OCI-LY1 (cell line): ENCODE data around the gene AGPAT2.

Source experiments
- H2AFZ ChIP-seq: fragments of 200-600 bp; sonication (generic), shearing (Covaris generic); 2 replicates; pipeline ENCODE4 v1.6.0; 2014; ENCODE audit warnings: antibody characterized with exemption, mild to moderate bottlenecking, low read length
- H3F3A ChIP-seq: fragments of 200-600 bp; sonication (generic), shearing (Covaris generic); 2 replicates; pipeline ENCODE4 v1.6.0; 2014; ENCODE audit warnings: mild to moderate bottlenecking, antibody characterized with exemption, low read length, moderate library complexity; ENCODE audit not compliant: insufficient read depth
- H3K27ac ChIP-seq: fragments of 200-600 bp; sonication (generic); 2 replicates; pipeline ENCODE4 v1.5.1; 2014; ENCODE audit warnings: low read length, mixed run types, mild to moderate bottlenecking, low read depth; ENCODE audit not compliant: poor library complexity, severe bottlenecking
- H3K27me3 ChIP-seq: fragments of 200-600 bp; sonication (generic); 2 replicates; pipeline ENCODE4 v1.6.0; 2014; ENCODE audit warnings: antibody characterized with exemption, mild to moderate bottlenecking, low read length, moderate library complexity; ENCODE audit not compliant: insufficient read depth
- H3K36me3 ChIP-seq: fragments of 200-600 bp; sonication (generic); 2 replicates; pipeline ENCODE4 v1.6.1; 2014; ENCODE audit warnings: mild to moderate bottlenecking, antibody characterized with exemption, low read length, moderate library complexity, mixed read lengths; ENCODE audit not compliant: insufficient read depth
- H3K4me1 ChIP-seq: fragments of 200-600 bp; sonication (generic); 2 replicates; pipeline ENCODE4 v1.5.1; 2014; ENCODE audit warnings: mild to moderate bottlenecking, low read length, moderate library complexity; ENCODE audit not compliant: insufficient read depth, severe bottlenecking
- H3K4me2 ChIP-seq: fragments of 200-600 bp; sonication (generic), shearing (Covaris generic); 2 replicates; pipeline ENCODE4 v1.6.1; 2014; ENCODE audit warnings: low read length
- H3K4me3 ChIP-seq: fragments of 200-600 bp; sonication (generic); 2 replicates; pipeline ENCODE4 v1.5.1; 2014; ENCODE audit warnings: low read length, low read depth, mild to moderate bottlenecking, mixed read lengths; ENCODE audit not compliant: poor library complexity, severe bottlenecking
- H3K79me2 ChIP-seq: fragments of 200-600 bp; shearing (Covaris generic); 2 replicates; pipeline ENCODE4 v1.6.1; 2016; ENCODE audit warnings: mixed run types, low read length, mixed read lengths; ENCODE audit not compliant: insufficient read depth
- H3K9ac ChIP-seq: fragments of 200-600 bp; sonication (generic), shearing (Covaris generic); 2 replicates; pipeline ENCODE4 v1.6.1; 2014; ENCODE audit warnings: mild to moderate bottlenecking, low read length, mixed read lengths
- H3K9me2 ChIP-seq: fragments of 200-600 bp; sonication (generic), shearing (Covaris generic); 2 replicates; pipeline ENCODE4 v1.6.1; 2014; ENCODE audit warnings: low read depth, mild to moderate bottlenecking, low read length, mixed read lengths
- H3K9me3 ChIP-seq: fragments of 200-600 bp; shearing (Covaris generic); 2 replicates; pipeline ENCODE4 v1.6.1; 2014; ENCODE audit warnings: low read length, mixed read lengths
- H4K20me1 ChIP-seq: fragments of 200-600 bp; sonication (generic), shearing (Covaris generic); 2 replicates; pipeline ENCODE4 v1.6.0; 2016; ENCODE audit warnings: mild to moderate bottlenecking, low read length; ENCODE audit not compliant: insufficient read depth
- CTCF ChIP-seq: fragments of 200-600 bp; sonication (generic), shearing (Covaris generic); IDR thresholded peaks from 2 replicates; pipeline ENCODE4 v1.5.1; 2017; ENCODE audit warnings: mild to moderate bottlenecking, antibody characterized with exemption, low read length, moderate library complexity, mixed read lengths
- EZH2 ChIP-seq: fragments of 200-600 bp; sonication (generic), shearing (Covaris generic); IDR thresholded peaks from 2 replicates; pipeline ENCODE4 v1.8.0; 2017; ENCODE audit warnings: borderline replicate concordance, mixed run types, mild to moderate bottlenecking, antibody characterized with exemption, low read length, moderate library complexity, mixed read lengths

The AGPAT2 gene

GRCh38 chr9:136626066-136626725 lies 61.1 kb downstream of the AGPAT2 start:
- Histone ChIP-seq H3K9ac (no peak overlapping the region), H3K4me2 (no peak overlapping the region), H3K27me3 (peaks cover 3% of the 10 kb centered on the region; the same call in 1 of the 2 replicates), H3K4me3 (no peak overlapping the region), H3K27ac (no peak overlapping the region), H3K9me3 (no peaks in the 10 kb centered on the region), H3K9me2 (no peaks in the 10 kb centered on the region), H3K36me3 (no peaks in the 10 kb centered on the region), H2AFZ (no peak overlapping the region), H3K79me2 (no peaks in the 10 kb centered on the region), H4K20me1 (no peaks in the 10 kb centered on the region), H3K4me1 (no peaks in the 10 kb centered on the region), H3F3A (no peaks in the 10 kb centered on the region)
- TF ChIP-seq EZH2 (no peak), CTCF (no peak)

GRCh38 chr9:136625101-136626065 lies 61.9 kb downstream of the AGPAT2 start:
- Histone ChIP-seq H3K27ac (no peak overlapping the region), H2AFZ (no peak overlapping the region)
- TF ChIP-seq CTCF = no peak
- TF ChIP-seq EZH2 = no peak

GRCh38 chr9:136624184-136624951 lies 62.9 kb downstream of the AGPAT2 start:
- Histone ChIP-seq H3K79me2 (no peaks in the 10 kb centered on the region), H3K4me1 (no peaks in the 10 kb centered on the region), H4K20me1 (no peaks in the 10 kb centered on the region), H3K27me3 (peaks cover 3% of the 10 kb centered on the region; the same call in 1 of the 2 replicates), H3K9me2 (no peaks in the 10 kb centered on the region), H3F3A (no peaks in the 10 kb centered on the region), H2AFZ (no peak overlapping the region), H3K4me3 (no peak overlapping the region), H3K27ac (no peak overlapping the region), H3K36me3 (no peaks in the 10 kb centered on the region), H3K9me3 (no peaks in the 10 kb centered on the region), H3K9ac (no peak overlapping the region), H3K4me2 (no peak overlapping the region)
- no peak for TF ChIP-seq EZH2
- no peak for TF ChIP-seq CTCF

More at GRCh38 chr9:136625101-136626065, 61.9 kb downstream of the AGPAT2 start:
- H3K4me3 ChIP-seq = no peak overlapping the region
- H3K4me2 ChIP-seq = no peak overlapping the region
- peaks cover 3% of the 10 kb centered on the region; the same call in 1 of the 2 replicates for H3K27me3 ChIP-seq
- no peaks in the 10 kb centered on the region for H3K9me3 ChIP-seq
- no peaks in the 10 kb centered on the region for H3K79me2 ChIP-seq
- H4K20me1 ChIP-seq = no peaks in the 10 kb centered on the region
- H3K4me1 ChIP-seq = no peaks in the 10 kb centered on the region
- no peaks in the 10 kb centered on the region for H3K36me3 ChIP-seq
- H3F3A ChIP-seq = no peaks in the 10 kb centered on the region
- H3K9ac ChIP-seq = no peak overlapping the region
- no peaks in the 10 kb centered on the region for H3K9me2 ChIP-seq
